Skin epidermis (tissue), 12 donors: ENCODE results near the gene DENND1A.
"Not testable (repeated sequence)": the region's sequence is repeated elsewhere in the genome, so short reads cannot be mapped to it uniquely, and the experiment has no call there.

Experiments used
- H3K27ac ChIP-seq, 21 experiments: fragments of 200-600 bp; sonication (generic) in 11 of 21; one replicate each; pipeline ENCODE4 v1.5.0; 2020; ENCODE audit warnings: mild to moderate bottlenecking in 3 of 21, inconsistent platforms in 2 of 21, moderate library complexity in 2 of 21
- H3K4me3 ChIP-seq, 7 experiments: fragments of 200-600 bp; sonication (generic) in 2 of 7; one replicate each; pipeline ENCODE4 v1.5.0; 2020; ENCODE audit warnings: inconsistent platforms in 2 of 7, mild to moderate bottlenecking in 2 of 7, moderate library complexity in 1 of 7

Gene DENND1A, protein sequence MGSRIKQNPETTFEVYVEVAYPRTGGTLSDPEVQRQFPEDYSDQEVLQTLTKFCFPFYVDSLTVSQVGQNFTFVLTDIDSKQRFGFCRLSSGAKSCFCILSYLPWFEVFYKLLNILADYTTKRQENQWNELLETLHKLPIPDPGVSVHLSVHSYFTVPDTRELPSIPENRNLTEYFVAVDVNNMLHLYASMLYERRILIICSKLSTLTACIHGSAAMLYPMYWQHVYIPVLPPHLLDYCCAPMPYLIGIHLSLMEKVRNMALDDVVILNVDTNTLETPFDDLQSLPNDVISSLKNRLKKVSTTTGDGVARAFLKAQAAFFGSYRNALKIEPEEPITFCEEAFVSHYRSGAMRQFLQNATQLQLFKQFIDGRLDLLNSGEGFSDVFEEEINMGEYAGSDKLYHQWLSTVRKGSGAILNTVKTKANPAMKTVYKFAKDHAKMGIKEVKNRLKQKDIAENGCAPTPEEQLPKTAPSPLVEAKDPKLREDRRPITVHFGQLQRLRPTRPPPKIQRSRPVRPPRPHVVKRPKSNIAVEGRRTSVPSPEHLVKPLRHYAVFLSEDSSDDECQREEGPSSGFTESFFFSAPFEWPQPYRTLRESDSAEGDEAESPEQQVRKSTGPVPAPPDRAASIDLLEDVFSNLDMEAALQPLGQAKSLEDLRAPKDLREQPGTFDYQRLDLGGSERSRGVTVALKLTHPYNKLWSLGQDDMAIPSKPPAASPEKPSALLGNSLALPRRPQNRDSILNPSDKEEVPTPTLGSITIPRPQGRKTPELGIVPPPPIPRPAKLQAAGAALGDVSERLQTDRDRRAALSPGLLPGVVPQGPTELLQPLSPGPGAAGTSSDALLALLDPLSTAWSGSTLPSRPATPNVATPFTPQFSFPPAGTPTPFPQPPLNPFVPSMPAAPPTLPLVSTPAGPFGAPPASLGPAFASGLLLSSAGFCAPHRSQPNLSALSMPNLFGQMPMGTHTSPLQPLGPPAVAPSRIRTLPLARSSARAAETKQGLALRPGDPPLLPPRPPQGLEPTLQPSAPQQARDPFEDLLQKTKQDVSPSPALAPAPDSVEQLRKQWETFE

DNA sequence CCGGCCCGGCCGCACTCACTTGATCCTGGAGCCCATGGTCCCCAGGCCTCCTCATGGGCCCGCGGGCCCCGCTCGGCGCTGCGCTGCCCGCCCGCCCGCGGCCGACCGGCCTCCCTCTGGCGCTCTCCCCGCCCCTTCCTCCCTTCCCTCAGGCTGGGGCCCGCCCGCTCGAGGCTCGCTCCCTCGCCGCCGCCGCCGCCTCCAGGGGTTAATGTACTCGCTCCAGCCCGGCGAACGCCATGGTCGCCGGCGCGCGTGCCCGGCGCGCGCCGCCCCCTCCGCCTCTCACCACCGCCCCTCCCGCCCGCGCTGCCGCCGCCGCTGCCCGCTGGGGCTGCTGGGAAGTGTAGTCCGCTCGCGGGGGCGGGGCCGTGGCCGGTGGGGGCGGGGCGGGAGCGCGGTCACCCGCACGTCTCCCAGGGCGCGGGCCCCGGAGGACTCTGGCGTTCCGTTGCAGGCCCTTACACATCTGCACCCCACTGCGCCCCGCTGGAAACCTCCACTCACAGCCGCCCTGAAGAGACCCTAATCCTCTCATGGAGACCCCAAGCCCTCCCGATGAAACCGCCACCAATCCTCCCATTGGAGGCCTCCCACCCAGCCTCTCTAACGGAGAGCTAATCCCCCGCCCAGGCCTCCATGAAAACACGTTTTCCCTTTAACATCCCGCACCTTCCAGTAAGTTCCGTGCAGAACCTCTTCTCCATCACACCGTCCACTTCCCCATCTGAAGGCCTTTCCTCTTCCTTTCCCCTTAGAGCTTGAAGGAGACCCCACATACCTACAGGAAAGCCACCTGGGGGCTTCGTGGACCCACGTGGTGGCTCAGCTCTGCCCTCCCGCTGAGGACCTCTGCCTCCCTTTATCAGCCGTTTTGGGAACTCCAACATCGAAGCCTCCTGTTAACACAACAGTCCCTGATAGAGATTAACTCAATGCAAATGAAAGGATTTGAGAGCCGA is at the start of gene DENND1A:
DENND1A (minus strand) TSS at position 257 of the 962 bp plus-strand sequence; CDS start at position 36, 221 bp downstream.
- Histone ChIP-seq H3K4me3 (peak within 1 kb of the TSS; percentile 50 to 74 (median 56)), H3K27ac (peak within 1 kb of the TSS; percentile 12 to 86 (median 74))

DNA sequence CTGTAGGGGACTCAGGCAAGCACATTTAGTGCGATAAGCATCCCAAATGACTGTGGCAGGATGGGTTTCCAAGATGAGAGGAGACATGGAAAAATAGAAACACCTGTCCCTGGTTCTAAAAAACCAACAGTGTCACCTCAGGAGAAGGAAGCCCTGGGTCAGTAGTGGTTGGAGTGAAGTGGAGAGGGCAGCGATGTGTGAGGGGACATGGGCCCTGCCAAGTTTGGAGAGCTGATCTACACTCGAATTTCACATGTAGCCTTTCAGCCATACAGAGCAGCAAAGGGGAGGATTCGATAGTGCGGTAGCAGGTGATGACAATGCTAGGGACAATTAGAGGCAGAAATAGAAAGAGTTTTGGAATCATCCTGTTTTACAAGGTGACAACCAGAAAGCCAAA is 49.1 kb upstream of the DENND1A start:
- Histone ChIP-seq H3K27ac (no peak overlapping the region), H3K4me3 (no peak overlapping the region)

DNA sequence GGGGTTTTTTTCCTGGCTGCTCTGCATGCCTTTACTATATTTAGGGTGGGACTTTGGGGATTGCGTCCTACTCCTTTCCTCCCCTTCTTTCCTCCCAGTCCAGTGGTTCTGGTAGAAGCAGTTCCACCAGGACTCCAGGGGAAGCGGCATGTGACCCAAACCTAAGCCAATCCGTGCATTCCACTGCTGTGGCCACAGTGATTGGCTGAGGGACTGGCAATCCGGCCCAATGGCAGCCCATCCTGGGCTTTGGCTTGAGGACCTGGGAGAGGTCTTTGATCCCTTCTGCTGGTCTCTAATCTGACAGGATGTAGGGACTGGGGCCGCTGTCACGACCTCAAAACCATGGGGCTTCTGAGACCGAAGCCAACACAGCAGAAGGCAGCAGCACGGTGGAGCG is 46.7 kb upstream of the DENND1A start:
- not testable (repeated sequence) for H3K4me3 ChIP-seq, H3K27ac ChIP-seq

DNA sequence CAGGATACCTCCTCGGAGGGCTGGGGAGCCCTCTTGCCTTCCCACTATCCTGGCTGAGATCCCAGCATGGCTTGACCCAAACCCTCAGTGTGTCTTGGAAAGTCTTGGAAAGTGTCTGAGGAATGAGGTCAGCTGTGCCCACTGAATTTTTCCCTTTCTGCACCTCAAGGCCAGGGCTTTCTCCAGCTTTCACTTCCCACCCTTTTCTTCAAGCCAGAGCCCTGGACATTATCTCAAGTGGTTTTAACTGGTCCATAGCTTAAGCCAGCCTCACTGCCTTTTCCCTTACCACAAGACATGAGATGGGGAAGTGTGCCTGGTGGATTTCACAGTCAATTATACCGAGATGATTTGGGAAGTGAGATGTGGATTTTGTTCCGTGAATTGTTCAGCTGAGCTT is 45.9 kb upstream of the DENND1A start:
- Histone ChIP-seq H3K4me3 (no peak overlapping the region), H3K27ac (no peak overlapping the region)

DNA sequence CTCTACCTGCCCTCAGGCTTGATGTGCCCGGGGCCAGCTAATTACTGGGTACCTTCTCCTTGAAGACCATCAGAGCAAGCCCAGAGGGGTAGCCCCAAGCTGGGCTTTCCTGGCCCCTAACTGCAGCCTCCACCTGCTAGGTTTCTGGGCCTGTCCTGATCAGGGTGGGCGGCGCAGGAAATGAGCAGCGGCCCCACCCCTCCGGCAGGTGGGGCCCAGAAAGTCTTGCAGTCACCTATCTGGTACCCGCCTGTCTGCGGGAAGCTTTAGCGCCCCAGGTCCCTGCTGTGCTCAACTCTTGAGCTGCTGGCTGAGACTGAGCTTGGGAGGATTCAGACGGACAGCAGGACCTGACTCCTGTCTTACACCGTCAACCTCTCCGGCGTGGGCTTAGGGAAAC is 44.5 kb upstream of the DENND1A start:
- H3K4me3 ChIP-seq, result no peak overlapping the region
- no peak overlapping the region for H3K27ac ChIP-seq

DNA sequence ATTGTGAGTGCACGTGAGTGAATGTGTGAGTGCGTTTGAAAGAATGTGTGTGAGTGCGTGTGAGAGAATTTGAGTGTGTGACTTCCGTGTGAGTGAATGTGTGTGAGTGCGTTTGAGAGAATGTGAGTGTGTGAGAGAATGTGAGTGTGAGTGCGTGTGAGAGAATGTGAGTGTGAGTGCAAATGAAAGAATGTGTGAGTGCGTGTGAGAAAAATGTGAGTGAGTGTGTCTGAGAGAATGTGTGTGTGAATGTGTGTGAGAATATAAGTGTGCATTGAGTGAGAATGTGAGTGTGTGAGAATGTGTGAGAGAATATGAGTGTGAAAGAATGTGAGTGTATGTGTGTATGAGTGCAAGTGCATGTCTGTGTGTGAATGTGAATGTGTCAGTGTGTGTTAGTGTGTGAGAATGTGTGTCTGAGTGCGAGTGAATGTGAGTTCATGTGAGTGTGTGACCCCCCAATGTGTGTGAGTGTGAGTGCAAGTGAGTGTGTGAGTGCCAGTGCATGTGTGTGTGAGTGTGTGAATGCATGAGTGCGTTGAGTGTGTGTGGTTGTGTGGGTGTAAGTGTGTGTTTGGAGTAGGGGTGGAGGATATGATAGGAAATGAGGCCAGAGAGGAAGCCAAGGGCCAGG is 43.8 kb upstream of the DENND1A start:
- Histone ChIP-seq H3K27ac (no peak overlapping the region), H3K4me3 (no peak overlapping the region)

DNA sequence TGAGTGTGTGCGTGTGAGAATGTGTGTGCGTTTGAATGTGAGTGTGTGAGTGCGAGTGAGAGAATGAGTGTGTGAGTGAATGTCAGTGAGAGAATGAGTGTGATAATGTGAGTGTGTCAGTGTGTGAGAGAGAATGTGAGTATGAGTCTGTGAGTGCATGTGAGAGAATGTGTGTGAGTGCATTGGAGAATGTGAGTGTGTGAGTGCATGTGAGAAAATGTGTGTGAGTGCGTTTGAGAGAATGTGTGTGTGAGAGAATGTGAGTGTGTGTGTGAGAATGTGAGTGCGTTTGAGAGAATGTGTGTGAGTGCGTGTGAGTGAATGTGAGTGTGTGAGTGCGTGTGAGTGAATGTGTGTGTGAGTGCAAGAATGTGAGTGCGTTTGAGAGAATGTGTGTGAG is 42.7 kb upstream of the DENND1A start:
- H3K27ac ChIP-seq, result no peak overlapping the region
- H3K4me3 ChIP-seq, result no peak overlapping the region

DNA sequence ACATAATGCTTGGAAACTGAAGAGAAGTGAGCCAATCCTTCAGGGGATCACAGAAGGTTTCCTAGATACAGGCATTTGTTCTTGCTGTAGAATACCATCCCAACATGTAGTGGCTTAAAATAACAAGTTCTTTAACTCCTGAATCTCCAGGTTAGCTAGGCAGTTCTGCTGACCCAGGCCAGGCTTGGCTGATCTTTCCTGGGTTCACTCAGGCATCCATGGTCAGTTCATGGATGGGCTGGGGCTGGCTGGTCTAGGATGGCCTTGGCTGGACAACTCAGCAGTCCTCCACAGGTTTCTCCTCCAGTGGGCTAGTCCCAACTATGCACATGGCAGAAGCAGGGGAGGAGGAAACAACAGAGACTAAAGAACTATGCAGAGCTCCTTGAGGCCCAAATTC is 37.4 kb upstream of the DENND1A start:
- Histone ChIP-seq H3K4me3 (no peak overlapping the region), H3K27ac (no peak overlapping the region)

DNA sequence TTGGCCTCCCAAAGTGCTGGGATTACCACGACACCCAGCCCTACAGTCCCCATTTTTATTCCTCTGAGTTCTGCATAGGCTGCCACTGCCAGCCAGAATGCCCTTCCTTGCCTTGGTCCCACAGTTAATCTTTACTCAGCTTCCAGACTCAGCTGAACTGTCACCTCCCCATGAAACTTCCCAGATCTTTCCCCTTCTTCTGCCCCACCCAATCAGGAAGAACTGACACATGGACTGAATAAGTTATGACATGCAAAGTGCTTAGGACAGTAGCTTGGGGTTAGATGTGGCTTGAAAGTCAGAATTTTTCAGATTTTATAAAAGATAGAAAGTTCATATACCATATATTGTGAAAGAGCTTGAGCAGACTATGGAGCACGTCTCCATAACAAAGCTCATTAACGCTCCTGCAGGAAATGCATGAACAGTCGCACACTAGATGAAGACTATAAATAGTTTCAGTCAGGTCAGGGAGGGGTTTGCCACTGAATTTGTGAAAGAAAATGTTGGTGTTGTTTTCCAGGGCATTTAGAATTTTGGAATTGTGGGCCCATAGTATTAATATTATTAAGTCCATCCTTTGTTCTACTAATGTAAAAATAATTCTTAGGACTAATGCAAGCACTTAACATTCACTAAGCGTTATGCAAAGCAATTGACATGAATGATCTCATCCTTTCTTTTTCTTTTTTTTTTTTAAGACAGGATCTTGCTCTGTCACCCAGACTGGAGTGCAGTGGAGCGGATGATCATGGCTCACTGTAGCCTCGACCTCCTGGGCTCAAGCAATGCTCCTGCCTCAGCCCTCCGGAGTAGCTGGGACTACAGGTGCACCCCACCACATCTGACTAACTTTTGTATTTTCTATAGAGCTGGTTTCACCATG is 36.1 kb upstream of the DENND1A start:
- no peak overlapping the region for H3K4me3 ChIP-seq

DNA sequence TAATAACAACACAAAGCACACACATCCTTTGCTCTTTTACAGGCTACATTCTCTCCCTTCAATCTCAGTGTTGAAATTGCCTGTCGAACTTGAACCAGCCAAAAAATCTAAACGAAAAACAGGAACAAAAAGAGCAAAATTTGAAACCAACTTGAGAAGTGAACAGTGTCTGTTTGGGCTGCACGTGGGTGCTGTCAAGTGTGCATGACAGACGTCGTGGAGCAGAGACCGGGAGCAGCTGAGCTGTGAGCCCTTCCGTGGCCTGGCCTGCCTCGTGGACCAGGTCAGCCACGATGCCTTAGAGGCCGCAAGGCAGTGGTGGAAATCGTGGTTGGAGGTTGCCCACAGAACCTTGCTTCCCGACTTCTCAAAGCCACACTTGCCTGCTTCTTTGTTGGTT is 34.8 kb upstream of the DENND1A start:
- H3K4me3 ChIP-seq, result no peak overlapping the region

More for the DNA sequence above, 36.1 kb upstream of the DENND1A start:
- H3K27ac ChIP-seq, result no peak overlapping the region

DNA sequence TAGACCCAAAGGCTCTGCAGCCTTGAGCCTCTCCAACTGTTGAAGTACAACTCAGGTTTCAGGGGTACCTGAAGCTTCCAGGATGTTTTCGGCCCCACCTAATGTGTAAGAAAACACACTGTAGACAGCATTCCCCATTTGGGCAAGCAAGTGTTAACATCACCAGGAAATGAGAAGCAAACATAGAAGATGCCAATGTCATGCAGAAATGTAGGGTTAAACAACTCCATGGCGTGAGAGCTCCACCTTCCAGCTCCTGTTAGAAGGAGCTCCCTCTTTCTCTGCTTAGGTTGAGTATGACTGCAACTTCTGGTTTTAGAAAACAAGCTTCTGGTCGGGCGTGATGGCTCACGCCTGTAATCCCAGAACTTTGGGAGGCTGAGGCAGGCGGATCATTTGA is 31.0 kb upstream of the DENND1A start:
- H3K27ac ChIP-seq, result no peak overlapping the region
- no peak overlapping the region for H3K4me3 ChIP-seq

More for the DNA sequence above, 34.8 kb upstream of the DENND1A start:
- H3K27ac ChIP-seq, result no peak overlapping the region

DNA sequence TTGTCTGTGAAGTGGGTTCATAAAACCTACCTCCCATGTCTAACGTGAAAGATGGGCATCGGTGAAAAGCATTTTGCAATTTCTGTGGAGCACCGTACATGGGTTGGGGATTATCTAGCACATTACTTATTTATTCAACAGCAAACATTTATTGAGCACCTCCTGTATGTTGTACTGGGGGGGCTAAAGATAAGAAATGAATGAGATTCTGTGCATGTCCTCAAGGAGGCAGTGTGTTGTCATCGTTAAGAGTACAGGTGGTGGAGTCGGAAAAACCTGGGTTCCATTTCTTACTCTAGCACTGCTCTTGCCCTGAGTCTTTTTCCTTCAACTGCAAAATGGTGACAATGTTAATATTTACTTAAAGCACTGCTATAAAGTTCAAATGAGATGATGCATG is 30.4 kb upstream of the DENND1A start:
- Histone ChIP-seq H3K27ac (no peak overlapping the region), H3K4me3 (no peak overlapping the region)

DNA sequence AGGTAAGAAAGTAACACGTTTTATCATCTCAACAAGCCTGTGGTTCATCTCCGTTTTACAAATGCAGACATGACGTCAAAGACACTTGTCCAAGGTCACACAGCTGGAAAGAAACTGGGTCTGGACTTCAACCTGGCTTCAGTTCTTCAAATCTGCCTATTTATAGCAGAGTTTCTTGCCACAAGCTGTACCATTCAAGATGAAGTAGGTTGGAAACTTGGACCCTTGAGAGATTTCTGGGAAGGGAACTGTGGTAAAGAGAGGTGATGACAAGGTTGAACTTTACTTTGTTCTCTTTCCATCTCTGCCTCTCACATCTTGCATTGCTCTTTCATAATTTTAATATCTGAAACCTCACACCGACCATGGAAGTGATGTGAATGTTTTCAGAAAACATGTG is 29.9 kb upstream of the DENND1A start:
- no peak overlapping the region for H3K27ac ChIP-seq

DNA sequence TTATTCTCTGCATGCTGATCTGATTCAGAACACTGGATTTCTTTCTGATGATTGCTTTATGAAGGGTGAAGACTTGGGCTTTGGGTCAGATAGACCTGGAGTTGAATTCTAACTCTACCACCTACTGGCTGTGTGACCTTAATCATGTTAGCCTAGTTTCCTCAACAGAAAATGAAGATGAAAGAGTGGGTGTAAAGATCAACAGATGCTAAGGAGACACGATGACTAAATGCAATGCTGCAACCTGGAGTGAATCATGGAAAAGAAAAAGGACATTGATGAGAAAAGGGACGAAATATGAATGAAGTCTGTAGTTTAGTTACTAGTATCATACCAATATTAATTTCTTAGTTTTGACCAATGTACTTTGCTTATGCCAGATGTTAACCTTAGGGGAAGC is 27.8 kb upstream of the DENND1A start:
- H3K4me3 ChIP-seq, result no peak overlapping the region
- no peak overlapping the region for H3K27ac ChIP-seq

More for the DNA sequence above, 29.9 kb upstream of the DENND1A start:
- no peak overlapping the region for H3K4me3 ChIP-seq

DNA sequence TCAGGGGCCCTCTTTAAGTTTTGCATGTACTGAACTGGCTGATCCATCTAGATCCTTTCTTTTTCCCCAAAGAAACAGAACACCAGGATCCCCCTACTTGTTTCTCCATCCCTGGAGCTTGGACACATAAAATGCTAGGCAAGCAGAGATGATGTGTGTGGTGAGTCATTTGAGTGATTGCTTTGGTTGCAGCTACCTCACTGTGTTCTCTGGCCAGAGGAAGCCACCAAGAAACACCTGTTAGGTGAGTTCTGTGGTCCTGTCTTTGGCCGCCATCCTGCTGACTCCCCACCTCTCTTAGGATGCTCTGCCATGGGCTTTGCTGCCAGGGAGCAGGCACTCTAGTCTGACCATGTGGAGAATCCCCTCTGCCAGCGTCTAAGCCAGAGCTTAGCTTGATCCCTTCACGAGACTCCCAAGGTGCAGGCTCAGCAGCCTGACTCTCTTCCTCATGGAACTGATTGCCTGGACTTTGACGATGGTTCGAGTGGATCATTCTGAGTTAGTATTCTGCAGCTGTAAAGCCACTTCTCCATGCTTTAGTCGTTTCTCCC is 27.3 kb upstream of the DENND1A start:
- H3K27ac ChIP-seq, result no peak overlapping the region
- no peak overlapping the region for H3K4me3 ChIP-seq

DNA sequence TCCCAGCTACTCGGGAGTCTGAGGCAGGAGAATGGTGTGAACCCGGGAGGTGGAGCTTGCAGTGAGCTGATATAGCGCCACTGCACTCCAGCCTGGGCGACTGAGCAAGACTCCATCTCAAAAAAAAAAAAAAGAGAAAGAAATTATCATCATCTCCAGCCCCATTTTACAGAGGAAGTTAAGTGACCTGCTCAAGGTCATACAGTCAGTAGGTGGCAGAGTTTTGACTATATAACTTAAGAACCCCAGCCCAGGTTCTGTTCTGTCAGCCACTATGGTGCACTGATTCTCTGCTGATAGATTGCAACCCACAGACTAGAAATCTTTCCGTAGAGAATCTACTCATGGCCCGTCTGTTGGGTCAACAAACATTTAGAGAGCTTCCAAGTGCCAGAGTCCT is 25.7 kb upstream of the DENND1A start:
- Histone ChIP-seq H3K27ac (no peak overlapping the region), H3K4me3 (no peak overlapping the region)

DNA sequence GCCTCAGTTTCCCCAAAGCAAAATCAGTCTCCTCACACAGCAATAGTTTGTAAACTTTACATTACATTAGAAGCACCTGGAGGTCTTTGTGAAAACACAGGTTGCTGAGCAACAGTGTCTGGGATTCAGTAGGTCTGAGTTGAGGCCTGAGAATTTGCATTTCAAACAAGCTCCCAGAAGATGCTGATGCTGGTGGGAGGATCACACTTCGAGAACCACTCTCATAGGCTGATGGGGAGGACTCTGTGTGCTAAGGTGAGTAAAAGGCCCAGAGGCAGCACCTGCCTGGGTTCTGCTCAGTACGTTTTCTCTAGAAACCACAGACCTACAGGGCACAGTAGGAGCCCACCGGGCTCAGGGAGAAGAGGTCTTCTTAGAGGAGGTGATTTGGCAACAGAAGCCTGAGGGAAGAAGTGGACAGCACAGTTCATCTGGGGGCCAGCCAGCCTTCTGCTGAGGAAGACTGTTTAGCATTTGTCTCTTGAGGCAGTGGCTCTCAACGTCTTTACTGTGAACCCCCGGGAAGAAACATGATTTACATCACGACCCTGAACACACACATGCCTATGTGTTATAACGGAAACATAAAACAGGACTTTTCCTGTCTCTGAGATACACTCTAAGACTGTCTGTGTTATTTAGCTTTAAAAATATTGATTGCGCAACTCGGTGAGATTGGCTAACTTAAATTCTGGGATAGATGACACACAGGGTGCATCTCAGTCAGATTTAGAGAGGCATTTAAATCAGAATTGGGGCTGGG is 24.8 kb upstream of the DENND1A start:
- Histone ChIP-seq H3K27ac (no peak overlapping the region), H3K4me3 (no peak overlapping the region)
